GM21576 (cell line): ENCODE measurements around the gene SASH1.

ENCODE experiments used
- ATAC-seq: cut with Tn5 transposase; IDR thresholded peaks from one replicate; pipeline ENCODE4 v1.9.1; 2021; ENCODE audit warnings: mild to moderate bottlenecking, moderate library complexity; ENCODE audit not compliant: unreplicated experiment

SASH1 gene

DNA sequence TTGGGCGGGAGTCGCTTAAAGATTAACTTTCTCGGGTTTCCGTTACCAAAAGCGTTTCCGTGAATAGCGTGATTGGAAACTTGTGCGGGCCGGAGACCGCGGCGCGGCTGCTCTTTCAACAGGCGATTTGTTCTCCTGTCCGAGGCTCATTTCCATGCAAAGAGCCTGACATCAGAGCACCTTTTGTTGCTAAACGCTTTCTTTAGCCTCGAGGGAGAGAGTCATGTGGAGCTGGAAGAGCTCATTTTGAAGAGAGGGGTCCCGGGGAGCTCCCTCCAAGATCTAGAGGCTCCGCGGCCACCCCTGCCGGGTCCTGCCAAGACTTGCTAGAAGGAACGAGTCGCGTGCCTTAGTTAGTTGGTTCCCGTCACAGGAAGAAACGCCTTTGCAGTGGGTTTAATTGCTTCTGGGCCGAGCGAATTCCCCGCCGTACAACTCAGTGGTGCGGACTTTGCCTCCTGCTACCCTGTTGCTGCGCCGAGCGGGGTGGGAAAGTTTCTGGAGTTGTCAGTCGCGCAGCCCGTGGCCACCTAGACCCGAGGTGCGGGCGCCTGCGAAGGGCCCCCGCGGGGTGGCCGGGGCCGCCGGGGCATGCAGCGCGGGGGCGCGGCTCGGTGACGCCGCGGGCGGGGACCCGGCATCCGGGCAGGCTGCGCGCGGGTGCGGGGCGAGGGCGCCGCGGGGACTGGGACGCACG is at the start of gene SASH1:
SASH1 (plus strand) TSS at position 489 of the 697 bp plus-strand sequence. CDS start 230 bp downstream, outside the sequence.
- ATAC-seq: peak; percentile 58

DNA sequence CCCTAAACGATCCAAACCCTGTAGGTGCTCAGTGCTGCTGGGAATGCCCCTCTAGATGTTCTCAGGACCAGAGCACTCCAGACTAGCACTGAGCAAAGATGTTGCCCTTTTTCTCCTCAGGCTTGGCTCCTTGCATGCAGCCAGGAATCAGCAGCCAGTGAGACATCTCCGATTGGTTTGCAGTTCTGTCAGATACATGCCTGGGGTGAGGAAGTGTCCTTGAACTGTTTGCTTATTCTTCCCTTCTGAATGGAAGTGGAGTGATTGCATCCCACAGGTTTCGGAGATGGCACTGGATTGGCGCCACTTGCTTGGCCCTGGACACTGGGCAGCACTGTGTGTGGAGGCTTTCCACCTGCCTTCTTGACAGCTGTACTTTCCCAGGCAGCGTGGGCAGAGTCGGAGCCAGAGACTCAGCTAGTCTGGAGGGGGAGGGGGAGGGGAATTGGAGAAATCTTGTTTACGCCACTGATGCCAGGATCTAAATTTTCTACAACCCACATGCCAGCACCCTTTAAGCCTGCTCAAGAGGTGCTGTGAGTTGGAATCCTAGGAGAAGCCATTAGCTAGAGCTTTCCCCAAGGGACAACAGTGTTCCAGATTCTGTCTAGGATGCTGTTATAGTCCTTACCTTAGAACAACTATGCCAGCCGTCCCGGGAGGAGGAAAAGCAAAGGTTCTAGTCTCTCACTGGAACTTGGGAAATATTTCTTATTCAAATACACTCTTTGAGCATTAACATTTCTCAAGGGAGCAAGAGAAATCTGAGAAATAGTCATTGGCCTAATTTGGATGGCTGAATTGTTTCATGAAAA is 49.2 kb upstream of the SASH1 start:
- ATAC-seq: no peak

DNA sequence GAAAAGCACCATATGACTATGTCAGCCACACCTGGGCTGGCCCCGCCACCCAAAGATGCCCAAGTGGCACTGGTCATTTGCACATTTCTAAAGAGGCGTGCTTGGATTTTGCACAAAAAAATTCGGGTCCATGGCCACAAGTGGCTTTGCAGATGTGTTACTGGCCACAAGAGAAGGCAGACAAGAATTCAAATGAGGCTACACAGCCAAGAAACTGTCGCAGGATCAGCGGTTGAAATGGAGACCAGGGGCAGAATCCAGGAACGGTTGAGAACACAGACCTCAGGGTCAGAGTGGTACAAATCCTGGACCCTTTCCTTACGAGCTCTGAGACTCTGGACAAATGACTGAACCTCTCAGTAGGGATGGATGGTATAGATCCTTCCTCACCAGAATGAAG is 48.6 kb upstream of the SASH1 start:
- no peak for ATAC-seq

DNA sequence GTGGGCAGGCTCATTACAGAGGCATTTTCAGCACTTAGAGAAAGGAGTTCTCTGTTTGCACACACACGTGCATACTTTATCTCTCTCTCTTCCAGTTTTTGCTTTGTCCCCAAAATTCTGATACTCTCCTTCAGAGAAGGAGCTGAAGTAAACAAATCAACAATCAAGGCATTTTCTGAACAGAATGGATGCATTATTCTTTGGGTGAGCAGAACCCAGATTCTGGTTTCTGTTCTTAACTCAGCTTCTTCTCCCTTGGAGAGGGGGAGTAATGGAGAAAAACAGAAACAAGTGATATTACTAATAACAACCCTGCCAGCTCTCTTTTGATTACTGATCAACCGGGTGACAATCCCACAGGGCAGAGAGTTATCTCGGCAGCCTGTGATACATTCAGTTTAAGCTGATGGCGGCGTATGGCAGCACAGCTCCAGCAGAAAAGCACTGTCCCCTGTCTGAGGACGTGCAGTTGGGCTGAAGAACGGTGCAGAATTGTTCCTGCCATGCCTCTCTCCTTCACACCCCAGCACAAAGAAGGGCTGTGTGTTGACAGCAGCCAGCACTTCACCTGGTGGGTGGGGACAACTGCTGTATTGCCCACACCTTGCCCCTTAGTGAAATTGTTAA is 47.3 kb upstream of the SASH1 start:
- ATAC-seq: no peak

DNA sequence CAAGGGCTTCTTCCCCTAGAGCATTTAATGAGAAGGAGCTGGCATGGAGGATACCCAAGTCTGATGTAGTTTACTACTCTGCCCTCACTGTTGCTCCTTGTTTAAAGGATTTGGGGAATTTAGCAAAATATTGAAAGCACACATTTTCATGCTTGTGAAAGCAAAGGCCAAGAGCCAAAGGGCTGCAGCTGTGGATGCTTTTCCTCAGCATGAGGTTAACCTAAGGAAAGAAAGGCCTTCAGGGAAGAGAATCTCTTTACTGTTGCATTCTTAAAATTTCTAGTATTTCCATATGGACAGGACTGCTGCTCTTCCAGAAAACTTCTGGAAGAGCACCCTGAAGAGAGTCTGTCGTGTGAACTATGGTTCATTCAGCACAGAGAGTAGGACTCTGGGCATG is 45.9 kb upstream of the SASH1 start:
- ATAC-seq: no peak

DNA sequence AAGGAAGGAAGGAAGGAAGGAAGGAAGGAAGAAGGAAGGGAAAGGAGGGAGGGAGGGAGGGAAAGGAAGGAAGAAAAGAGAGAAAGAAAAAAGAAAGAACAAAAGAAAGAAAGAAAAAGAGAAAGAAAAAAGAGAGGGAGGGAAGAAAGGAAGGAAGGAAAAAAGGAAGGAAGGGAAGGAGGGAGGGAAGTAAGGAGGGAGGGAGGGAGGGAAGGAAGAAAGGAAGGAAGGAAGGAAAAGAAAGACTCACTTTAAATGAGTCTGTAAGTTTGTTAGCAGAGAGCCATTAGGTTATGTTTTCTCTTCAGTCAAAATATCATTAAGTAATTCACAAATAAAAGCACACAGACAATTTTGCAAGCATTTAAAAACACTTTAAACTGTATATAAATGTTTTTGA is 44.0 kb upstream of the SASH1 start:
- ATAC-seq: no peak

DNA sequence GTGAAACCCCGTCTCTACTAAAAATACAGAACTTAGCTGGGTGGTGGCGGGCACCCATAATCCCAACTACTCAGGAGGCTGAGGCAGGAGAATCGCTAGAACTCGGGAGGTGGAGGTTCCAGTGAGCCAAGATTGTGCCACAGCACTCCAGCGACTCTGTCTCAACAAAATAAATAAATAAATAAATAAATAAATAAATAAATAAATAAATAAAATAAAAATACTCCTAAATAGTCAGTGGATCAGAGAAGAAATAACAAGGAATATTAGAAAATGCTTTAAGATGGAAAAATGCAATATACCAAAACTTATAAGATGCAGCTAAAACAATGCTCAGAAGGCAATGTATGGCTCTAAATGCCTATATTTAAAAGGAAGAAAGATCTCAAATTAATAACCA is 39.0 kb upstream of the SASH1 start:
- no peak for ATAC-seq

DNA sequence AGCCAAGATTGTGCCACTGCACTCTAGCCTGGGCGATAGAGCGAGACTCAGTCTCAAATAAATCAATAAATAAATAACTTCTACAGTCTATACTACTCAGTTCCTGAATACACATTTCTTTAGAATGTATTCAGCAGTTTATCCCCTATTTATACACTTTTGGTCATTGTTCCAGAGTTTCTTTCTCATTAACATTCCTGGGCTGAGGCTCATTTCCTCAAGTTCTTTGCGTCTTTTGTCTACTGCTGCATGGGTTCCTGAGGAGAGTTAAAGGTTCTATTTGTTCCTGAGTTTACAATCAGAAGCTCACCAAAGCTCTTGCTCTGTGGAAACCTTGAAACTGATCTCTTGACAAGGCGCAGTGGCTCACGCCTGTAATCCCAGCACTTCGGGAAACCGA is 37.7 kb upstream of the SASH1 start:
- no peak for ATAC-seq

DNA sequence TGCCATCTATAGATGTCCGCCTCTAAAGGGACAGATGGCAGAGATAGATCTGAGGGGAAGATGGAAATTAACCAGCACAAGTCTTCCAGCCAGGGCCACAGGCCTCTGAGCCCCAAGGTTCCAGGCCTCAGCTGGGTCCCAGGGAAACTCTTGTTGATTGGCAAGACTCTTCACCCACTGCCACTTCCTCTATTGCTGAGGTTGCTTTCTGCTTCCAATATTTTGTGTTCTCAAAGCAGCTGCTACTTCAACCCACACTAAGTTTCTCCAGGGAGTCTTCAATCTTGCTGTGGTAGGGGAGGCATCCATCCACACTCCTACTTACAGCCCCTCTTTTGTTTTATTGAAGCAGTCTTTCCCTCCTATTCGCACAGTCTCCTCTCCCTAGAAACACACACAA is 36.4 kb upstream of the SASH1 start:
- no peak for ATAC-seq

DNA sequence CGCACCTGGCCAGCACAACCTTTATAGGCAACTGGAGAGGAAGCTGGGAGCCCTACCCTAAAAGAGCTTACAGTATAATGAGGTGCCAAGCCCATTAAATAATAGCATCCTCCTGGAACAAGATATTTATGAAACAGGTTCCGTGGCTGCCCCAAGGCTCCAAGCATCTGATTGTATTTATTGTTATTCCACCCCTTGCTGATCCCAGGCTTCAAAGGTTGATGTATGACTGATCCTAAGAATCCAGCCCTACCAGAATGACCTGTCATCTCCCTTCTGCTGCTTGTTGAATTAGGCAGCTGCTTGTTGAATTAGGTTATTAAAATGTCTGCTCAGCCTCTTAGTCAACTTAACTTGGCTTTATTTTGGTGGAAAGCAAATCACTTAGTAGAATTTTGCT is 35.2 kb upstream of the SASH1 start:
- ATAC-seq: no peak

DNA sequence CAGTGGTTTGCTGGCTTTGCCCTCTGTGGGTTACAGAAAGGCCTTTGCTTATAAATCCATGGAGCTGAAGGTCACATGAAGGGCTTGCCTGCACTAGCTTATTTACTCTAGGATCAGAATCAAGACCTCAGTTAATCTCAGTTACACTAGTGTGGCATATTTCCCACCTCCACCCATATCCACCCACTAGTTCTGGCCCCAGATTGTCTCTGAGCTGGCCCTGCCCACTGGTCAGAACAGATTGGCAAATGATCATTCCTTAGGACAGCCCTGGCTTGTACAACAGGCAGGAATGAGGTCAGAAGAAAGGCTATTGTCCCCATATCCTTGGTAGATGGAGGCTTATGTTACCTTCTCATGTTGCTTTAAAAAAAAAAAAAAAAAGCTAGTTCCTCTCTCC is 33.3 kb upstream of the SASH1 start:
- ATAC-seq: no peak

DNA sequence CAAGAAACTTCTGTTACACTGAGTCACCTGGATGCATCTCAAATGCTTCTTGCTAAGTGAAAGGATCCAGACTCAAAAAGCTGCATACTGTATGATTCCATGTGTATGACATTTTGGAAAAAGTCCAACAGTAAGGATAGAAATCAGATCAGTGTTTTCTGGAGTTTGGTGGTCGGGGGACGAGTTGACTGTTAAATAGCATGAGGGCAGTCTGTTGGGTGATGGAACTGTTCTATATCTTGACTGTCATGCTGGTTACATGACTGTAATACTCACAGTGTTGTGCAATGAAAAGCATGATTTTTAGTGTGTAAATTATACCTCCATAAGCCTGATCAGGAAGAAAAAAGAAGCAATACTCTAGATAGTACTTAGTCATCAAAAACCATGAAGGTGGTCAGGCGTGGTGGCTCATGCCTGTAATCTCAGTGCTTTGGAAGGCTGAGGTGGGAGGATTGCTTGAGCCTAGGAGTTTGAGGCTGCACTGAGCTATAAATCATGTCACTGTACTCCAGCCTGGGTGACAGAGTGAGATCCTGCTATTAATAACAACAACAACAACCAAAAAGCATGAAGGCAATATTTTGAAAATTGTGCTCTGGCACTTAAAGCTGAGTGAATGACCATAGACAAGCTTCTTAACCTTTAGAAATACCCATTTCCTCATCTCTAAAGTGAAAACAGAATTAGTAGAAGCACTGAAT is 30.5 kb upstream of the SASH1 start:
- ATAC-seq: no peak

DNA sequence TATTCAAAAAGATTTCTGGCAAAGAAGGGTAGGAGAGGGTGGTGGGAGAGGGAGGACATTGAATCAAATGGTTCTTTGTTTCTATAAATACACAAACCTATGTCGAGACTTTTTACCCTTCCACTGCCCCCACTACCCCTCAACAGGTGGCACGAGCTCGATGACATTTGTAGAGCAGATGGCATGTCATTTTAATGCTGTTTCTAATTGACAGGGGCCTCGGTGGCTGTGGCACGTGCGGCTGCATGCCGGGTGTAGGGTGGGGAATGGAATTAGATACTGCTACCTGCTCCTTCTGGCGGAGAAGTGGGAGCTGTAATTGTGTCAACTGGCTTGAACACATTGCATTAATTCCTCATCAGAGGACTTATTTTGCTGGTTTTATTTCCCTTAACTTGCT is 29.1 kb upstream of the SASH1 start:
- no peak for ATAC-seq

DNA sequence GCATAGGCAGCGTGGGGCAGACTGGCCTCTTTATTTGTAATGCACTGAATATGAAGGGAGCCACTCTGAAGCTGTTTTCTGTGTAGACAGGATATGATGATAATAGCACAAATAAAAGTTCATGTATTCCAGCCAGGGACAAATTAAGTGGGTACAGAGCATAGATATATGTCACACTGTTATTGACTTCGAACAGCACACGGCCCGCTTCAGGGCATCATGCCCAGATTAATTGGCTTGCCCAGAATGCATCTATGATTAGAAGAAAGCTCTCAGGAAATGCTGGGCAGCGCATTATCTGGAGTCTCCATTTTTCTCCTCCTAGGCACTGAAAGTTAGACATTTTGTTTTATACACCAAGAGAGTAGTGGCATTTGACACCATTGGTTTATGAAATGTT is 26.3 kb upstream of the SASH1 start:
- no peak for ATAC-seq

DNA sequence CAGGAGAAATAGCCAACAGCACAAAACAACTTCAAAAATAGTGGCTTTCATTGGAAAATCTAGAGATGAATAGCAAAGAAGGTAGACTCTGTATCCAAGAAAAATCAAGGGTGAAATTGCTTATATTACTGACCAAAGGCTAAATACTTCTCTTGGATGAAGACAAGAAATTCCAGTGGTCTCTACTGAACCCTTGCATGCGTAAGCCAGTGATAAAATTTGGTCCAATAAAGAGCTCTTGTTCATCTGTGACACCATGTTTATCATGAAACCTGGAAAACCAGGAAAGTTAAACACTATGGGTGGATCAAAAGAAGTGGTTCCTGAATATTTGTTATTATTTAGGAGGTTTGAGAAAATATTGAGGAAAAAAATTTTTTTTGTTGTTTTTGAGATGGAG is 25.6 kb upstream of the SASH1 start:
- no peak for ATAC-seq

DNA sequence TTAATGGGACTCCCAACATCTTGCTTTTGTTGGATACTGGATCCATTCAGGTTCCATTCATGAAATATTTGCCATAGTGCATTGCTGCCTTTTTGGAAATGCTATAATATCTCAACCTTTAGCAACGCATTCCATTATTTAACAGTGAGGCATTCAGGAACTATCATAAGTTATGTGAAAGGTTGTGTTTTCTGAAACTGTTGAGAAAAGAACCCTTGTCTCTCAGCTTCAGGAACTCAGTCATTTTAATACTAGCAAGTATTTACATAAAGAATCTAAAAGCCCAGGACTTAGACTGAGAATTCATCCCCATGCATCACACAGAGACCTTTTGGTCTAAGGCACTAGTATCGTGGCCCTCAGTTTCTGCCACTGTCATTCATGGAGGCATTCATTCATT is 24.9 kb upstream of the SASH1 start:
- ATAC-seq: no peak

DNA sequence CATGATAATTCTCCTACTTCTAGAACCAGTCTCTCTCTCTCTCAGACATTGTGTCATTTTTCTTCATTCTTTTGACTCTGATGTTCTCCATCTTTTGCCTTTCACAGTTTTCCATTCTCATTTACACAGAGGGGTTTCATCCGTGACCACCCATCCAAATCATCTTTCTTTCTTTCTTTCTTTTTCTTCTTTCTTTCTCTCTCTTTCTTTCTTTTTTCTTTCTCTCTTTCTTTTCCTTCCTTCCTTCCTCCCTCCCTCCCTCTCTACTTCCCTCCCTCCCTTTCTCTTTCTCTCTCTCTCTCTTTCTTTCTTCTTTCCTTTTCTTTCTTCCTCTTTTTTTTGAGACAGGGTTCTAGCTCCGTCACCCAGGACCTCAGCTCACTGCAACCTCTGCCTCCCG is 19.9 kb upstream of the SASH1 start:
- no peak for ATAC-seq

DNA sequence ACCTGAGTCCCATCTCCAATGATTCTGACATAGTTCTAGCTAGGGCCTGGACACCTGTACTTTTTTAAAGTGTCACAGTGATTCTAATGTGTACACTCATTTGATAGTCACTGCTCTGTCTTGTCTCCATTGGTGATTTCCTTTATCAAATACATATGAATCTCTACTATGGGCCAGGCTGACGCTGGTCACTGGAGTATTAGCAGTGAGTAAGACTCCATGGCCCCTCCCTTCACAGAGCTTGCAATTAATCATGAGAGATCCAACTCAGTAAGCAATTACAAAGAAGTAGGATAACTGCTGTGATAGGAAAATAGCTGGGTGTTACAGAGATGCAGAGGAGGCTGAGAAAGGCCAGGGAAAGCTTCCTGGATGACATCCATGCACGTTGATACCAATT is 19.3 kb upstream of the SASH1 start:
- ATAC-seq: no peak

DNA sequence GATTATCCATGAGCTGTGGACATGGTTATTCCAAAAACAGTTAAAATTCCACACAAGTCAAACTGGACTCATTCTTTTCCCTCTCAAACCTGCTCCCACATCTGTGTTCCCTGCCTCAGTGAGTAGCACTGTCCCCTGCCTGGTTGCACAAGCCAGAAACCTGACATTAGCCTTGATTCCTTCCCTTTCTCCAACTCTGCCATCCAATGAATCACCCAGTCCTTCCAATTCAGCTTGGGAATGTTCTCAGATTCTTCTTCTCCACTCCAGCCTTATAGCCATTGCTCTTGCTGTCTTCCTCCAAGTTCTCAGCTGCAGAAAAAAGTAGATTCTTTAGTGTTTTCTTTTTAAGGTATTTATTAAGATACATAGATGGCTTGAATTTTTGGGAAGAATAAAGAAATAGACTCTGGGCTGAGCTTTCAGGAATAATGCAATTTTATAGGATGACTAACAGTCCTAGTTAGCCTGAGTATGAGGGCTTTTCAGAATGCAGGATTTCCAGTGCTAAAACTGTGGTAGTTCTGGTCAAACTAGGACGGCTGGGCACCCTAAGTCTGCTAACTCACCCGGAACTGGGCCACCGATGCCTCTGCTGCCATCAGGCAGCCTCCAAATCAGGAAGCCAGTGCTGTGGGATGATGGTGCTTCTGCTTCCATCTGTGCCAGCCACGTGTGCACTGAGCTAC is 18.2 kb upstream of the SASH1 start:
- no peak for ATAC-seq

DNA sequence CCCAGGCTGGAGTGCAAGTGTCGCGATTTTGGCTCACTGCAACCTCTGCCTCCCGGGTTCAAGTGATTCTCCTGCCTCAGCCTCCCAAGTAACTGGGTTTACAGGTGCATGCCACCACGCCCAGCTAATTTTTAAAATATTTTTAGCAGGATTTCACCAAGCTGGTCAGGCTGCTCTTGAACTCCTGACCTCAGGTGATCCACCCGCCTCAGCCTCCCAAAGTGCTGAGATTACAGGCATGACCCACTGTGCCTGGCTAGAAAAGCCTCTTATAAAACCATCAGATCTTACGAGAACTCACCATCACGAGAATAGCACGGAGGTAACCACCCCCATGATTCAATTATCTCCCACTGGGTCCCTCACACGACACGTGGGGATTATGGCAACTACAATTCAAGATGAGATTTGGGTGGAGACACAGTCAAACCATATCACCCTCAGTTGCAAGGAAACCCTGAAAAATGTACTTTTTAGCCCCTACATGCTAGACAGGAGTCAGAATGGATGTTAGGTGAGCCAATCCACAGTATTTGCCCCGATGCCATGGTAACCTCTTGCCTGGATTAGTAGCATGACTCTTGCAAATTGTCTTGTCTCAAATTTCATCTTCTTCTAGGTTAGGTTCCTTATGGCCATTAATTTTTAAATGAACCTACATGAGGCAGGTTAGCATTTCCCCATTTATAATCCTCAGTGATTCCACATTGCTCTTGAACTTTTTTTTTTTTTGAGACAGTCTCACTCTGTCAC is 17.1 kb upstream of the SASH1 start:
- ATAC-seq: no peak
